Right renal cortex interstitium (tissue), 3 donors: ENCODE measurements around the gene GRPEL2. TPM values are rescaled to one million over a fixed set of nuclear protein-coding genes. Genes with fewer than 3 reads are reported as not detected.
A peak's percentile ranks its signal among the peaks of the same experiment; 100 is the strongest.

Experiments
- DNase-seq, 3 donors: peaks; one replicate each; pipeline ENCODE4 v3.0.0-alpha.2; 2013; ENCODE audit warnings: low read depth in 3 of 3, low spot score in 2 of 3
- polyA plus RNA-seq, 3 donors: library from polyadenylated mRNA; unstranded; fragments of 120-200 nt; gene quantifications; one replicate each; pipeline ENCODE4 v1.2.1, GENCODE V29; 2013; ENCODE audit not compliant: insufficient read length in 3 of 3

The GRPEL2 gene
- polyA plus RNA-seq, 3 donors, result 17.4 to 18.2 (median 18.1) TPM

GRCh38 chr5:149374303-149374702 lies 29.0 kb downstream of the GRPEL2 start:
- no peak for DNase-seq

DNA sequence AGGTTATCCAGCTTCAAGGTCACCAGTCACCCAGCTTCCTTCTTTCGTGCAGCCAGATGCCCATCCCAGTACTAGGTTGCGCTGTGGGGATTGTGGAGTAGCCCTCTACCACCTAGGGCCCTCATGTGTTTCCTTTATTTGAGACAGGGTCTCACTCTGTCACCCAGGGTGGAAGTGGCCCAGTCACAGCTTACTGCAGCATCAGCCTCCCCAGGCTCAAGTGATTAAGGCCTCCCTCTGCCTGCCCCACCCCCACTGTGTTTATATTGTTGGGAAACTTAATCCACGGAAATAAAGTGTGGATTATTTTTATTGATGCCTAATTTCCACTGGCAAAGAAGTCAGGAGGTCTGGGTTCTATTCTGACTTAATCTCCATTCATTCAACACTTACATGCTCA lies 29.5 kb downstream of the GRPEL2 start:
- DNase-seq, result no peak

DNA sequence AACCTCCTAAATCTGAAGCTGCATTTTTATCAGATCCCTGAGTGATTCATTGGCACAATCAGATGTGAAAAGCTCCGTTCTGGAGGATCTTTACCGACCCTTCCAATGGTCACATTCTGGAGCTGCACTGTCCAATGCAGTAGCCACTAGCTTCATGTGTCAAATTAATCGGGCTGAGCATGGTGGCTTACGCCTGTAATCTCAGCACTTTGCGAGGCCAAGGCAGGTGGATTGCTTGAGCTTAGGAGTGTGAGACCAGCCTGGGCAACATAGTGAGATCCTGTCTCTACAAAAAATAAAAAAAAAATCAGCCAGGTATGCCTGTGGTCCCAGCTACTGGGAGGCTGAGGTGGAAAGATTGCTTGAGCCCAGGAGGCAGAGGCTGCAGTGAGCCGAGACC lies 30.1 kb downstream of the GRPEL2 start:
- DNase-seq, result no peak

GRCh38 chr5:149376104-149376503 lies 30.8 kb downstream of the GRPEL2 start:
- no peak for DNase-seq

GRCh38 chr5:149376711-149377447 lies 31.6 kb downstream of the GRPEL2 start:
- no peak for DNase-seq

GRCh38 chr5:149378241-149378820 lies 33.0 kb downstream of the GRPEL2 start:
- DNase-seq, result no peak

GRCh38 chr5:149379177-149379761 lies 34.0 kb downstream of the GRPEL2 start, which contains the start of gene IL17B:
Gene IL17B (minus strand): TSS chr5:149379292. CDS start chr5:149379225, 67 bp downstream.
- DNase-seq, result no peak

- DNase-seq, result no peak
These were observed 34.6 kb downstream of the GRPEL2 start for GRCh38 chr5:149379818-149380374.

DNA sequence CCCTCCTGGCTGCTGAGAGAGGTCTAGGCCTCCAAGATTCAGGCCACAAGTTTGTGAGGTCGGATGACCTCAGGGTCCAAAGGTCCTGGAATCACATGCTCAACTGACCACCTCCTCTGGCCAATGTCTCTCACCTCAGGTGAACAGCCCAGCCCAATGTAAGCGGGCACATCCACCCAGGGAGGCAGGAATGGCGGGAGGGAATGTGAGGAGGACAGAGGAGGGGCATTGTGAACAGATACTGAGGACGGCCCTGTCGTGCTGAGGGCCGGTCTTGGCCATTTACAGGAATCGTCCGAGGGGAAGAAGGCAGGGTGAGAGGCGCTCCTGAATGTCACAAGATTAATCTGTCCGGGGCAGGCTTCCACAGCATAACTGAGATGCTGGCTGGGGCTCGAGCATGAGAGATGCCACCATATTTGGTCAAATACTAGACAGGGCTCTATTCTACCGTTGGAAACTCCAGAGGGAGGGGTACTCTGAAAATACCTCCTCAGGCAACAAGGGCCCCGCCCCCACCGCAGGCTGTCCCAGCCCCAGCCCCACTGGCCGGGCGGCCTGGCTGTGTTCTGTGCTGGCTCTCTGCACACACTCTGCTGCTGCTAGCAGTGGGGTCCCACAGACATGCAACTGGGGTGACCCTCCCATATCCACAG lies 35.3 kb downstream of the GRPEL2 start:
- DNase-seq, result no peak

DNA sequence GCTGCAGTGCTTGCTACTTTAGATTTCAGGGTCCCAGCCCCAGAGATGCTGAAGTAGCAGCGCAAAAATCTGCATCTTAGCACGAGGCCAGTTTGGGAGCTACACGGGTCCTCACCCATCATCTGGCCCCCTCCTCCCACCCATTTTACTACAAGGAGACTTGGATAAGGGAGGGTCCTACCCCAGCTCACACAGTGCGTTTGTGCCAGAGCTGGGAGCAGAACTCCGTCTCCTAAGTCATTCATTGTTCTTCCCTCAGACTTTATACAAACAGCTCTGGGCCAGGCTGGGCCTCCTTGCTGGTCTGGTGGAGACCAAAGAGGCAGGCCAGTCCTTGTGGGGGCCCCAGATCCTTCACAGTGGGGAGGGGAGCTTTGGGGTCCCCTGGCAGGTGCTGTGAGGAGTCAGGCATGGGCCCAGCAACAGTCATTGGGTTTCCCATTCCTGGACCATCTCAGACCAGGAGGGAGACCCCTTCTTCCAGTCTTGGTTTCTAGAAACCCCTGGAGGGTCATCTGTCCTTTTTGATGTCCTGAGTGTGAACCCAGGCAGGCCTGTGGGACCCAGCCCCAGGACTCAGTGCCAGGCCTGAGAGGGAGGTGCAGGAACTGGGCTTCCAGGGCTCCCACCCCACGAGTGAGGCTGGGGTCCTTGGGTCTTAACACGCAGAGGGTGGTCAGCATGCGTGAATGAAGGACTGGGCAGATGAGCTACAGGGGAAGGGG lies 36.1 kb downstream of the GRPEL2 start:
- DNase-seq, result no peak

- DNase-seq, result peak in 1 of 3 donors; percentile 55
These were observed 36.7 kb downstream of the GRPEL2 start for GRCh38 chr5:149381986-149382338.

GRCh38 chr5:149382517-149383220 lies 37.4 kb downstream of the GRPEL2 start:
- DNase-seq, result no peak

DNA sequence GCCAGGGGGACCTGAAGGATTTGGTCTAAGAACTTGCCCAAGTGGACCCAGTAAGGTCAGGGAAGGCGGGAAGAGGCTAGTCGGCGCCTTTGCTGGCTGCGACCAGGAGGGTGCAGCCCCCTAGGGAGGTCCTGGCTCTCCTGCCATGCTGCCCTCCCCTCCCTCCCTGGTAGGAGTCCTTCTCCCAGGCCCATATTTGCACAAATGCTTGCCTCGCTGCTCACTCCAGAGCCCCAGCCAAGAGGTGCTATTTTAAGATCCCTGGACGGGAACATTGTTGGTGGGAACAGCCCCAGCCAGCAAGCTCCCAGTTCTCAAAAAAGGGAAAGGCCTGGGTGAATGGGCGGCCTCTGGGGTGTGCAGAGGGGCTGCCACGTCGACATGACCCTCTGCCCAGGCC lies 38.1 kb downstream of the GRPEL2 start:
- no peak for DNase-seq

DNA sequence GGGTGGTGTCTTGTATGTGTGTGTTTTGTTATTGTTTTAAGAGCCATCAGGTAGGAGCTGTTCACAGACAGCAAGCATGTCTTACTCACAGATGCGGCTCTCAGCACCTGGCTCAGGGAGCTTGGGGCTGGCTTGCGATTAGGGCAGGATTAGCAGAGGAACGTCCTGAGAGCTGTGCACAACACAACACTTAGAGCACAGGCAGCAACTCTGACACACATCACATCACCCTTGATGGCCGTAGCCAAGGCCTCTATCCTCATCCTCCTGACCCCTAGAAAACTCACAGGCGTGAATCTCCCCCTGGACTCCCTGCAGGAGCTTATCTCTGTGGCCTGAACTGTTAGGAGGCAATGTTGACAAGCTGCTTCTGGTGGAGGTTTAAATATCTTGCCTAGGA lies 40.9 kb downstream of the GRPEL2 start:
- DNase-seq, result no peak

DNA sequence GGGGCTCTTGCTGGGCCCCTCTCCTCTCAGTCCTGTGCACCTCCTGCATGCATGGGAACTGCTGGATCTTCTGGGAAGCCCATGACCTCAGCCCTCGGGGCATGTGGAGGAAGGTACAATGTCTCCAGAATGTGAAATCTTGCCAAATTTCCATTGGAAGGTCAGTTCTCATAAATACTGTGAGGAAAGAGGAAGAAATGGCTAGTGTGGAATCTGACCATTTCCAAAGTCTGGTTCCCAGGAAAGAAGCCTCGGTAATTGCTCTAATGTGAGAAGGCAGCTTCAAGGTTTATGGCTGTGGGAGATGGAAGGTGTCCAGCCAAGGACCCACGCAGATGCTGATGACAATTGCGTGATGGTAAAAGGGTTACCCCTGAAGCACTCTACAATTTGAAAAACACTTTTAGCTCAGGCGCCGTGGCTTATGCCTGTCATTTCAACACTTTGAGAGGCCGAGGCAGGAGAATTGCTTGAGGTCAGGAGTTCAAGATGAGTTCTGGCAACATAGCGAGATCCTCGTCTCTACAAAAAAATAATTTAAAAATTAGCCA lies 41.9 kb downstream of the GRPEL2 start:
- DNase-seq, result no peak

- no peak for DNase-seq
These were observed 42.7 kb downstream of the GRPEL2 start for GRCh38 chr5:149387982-149388381.

- DNase-seq, result no peak
These were observed 43.3 kb downstream of the GRPEL2 start for GRCh38 chr5:149388498-149389190.

- no peak for DNase-seq
These were observed 44.5 kb downstream of the GRPEL2 start for GRCh38 chr5:149389552-149390495.
